ENCODE results near the gene FGD2.

DNA sequence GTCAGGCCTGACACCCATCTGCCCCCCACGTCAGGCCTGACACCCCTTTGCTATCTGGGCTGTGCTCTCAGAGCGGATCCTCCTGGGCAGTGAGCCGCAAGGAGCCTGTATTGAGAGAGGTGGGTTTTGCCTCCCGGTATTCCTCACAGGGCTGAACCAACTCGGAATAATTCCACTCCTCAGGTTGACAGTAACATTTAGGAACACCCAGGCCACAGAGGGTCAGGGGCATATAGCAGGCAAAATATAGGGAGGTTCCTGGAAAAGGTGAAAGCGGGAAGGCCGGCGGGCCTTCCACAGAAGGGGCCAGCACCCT, 6.8 kb upstream of the FGD2 start:
- TF ChIP-seq POLR2A (IDR thresholded peaks at IDR 0.05; ENCODE audit: low read length), result no peak
- no peak for TF ChIP-seq GATA1 (IDR thresholded peaks at IDR 0.05; ENCODE audit: low read depth, low read length)
